A549 (cell line): Measurements from ENCODE around the gene LCOR. TPM values are rescaled to one million over a fixed set of nuclear protein-coding genes. Genes with fewer than 3 reads are reported as not detected.

Experiments used
- ATAC-seq, 2 experiments: fragments of 200-7000 bp in 1 of 2; fragments of >200 bp in 1 of 2; cut with Nextera tagmentation in 1 of 2; cut with Tn5 transposase in 1 of 2; 3 replicates each; pipeline versions ENCODE4 v1.8.0 to v1.9.1; 2018 to 2020; ENCODE audit warnings: mild to moderate bottlenecking in 1 of 2, moderate library complexity in 1 of 2
- CTCF ChIA-PET: fragments of 300-600 bp; sonication (Branson Sonifier 250); formaldehyde crosslinking; extraction: SDS; loops from one replicate; lab custom pipeline; 2021; ENCODE audit warnings: antibody characterized with exemption, inconsistent platforms; lab: Yijun Ruan, JAX
- POLR2A ChIA-PET: fragments of 350-600 bp; formaldehyde crosslinking; extraction: SDS; loops from one replicate; lab custom pipeline; 2021; ENCODE audit warnings: antibody characterized with exemption, inconsistent platforms; lab: Yijun Ruan, JAX
- DNase-seq, 2 experiments: peaks; one replicate each; pipeline versions ENCODE4 v3.0.0 to v3.0.0-alpha.2; 2011 to 2016; ENCODE audit warnings: low read depth in 1 of 2, low spot score in 1 of 2
- FAIRE-seq: peaks from 2 replicates; lab custom pipeline; 2011; peaks lifted over from hg19 to GRCh38; lab: Jason Lieb, UNC
- H3K27ac ChIP-seq, 2 experiments: fragments of >200 bp; sonication (Bioruptor Twin); formaldehyde crosslinking; 3 replicates each; pipeline ENCODE4 v1.5.1; 2016 to 2017
- H3K4me1 ChIP-seq: fragments of >200 bp; sonication (Bioruptor Twin); formaldehyde crosslinking; 3 replicates; pipeline ENCODE4 v1.6.1; 2016
- H3K4me2 ChIP-seq: fragments of >200 bp; sonication (Bioruptor Twin); formaldehyde crosslinking; 3 replicates; pipeline ENCODE4 v1.6.1; 2016
- H3K4me3 ChIP-seq: fragments of >200 bp; sonication (Bioruptor Twin); formaldehyde crosslinking; 3 replicates; pipeline ENCODE4 v1.5.1; 2016
- H3K9me3 ChIP-seq: fragments of >200 bp; sonication (Bioruptor Twin); formaldehyde crosslinking; 3 replicates; pipeline ENCODE4 v1.6.1; 2016
- BCL3 ChIP-seq: fragments of >200 bp; sonication (Bioruptor Twin); formaldehyde crosslinking; IDR thresholded peaks from 3 replicates; pipeline ENCODE4 v1.6.1; 2016
- CTCF ChIP-seq: fragments of >200 bp; sonication (Bioruptor Twin); formaldehyde crosslinking; IDR thresholded peaks from 3 replicates; pipeline ENCODE4 v1.5.1; 2016
- ELK1 ChIP-seq: fragments of 150-350 bp; IDR thresholded peaks from 2 replicates; pipeline ENCODE4 v1.6.1; 2014; ENCODE audit warnings: low read depth, mild to moderate bottlenecking, low read length
- EP300 ChIP-seq, 2 experiments: fragments of >200 bp; sonication (Bioruptor Twin); formaldehyde crosslinking; IDR thresholded peaks; 2 replicates in 1 of 2; 3 replicates in 1 of 2; pipeline ENCODE4 v1.6.1; 2016 to 2017
- ESRRA ChIP-seq: fragments of 150-350 bp; IDR thresholded peaks from 2 replicates; pipeline ENCODE4 v1.6.1; 2014; ENCODE audit warnings: mild to moderate bottlenecking, low read length, borderline replicate concordance
- HDAC2 ChIP-seq: fragments of 200-600 bp; sonication (generic); IDR thresholded peaks from 2 replicates; pipeline ENCODE4 v1.6.1; 2016
- HMGXB4 ChIP-seq: fragments of 250-450 bp; sonication (Bioruptor Pico); IDR thresholded peaks from 2 replicates; pipeline ENCODE4 v1.5.0; 2021; ENCODE audit warnings: mild to moderate bottlenecking, moderate library complexity, borderline replicate concordance
- JUN ChIP-seq, 2 experiments: fragments of >200 bp; sonication (Bioruptor Twin); formaldehyde crosslinking; IDR thresholded peaks; 2 replicates in 1 of 2; 3 replicates in 1 of 2; pipeline ENCODE4 v1.6.1; 2016 to 2017
- JUNB ChIP-seq: fragments of >200 bp; sonication (Bioruptor Twin); formaldehyde crosslinking; IDR thresholded peaks from 2 replicates; pipeline ENCODE4 v1.6.1; 2016
- KDM5A ChIP-seq: fragments of 200-600 bp; sonication (generic); IDR thresholded peaks from 2 replicates; pipeline ENCODE4 v1.6.1; 2016; ENCODE audit warnings: antibody characterized with exemption, mild to moderate bottlenecking
- MAFK ChIP-seq: fragments of 450-650 bp; IDR thresholded peaks from 2 replicates; pipeline ENCODE4 v1.6.1; 2014; ENCODE audit not compliant: partially characterized antibody
- MAX ChIP-seq: IDR thresholded peaks from 2 replicates; pipeline ENCODE4 v1.6.1; 2012
- NFE2L2 ChIP-seq: fragments of 150-350 bp; conservative IDR thresholded peaks from 2 replicates; pipeline ENCODE4 v1.6.1; 2014; ENCODE audit warnings: low read length
- POLR2A ChIP-seq: IDR thresholded peaks from 2 replicates; pipeline ENCODE4 v1.6.1; 2012; ENCODE audit warnings: mild to moderate bottlenecking, low read length
- POLR2AphosphoS2 ChIP-seq: conservative IDR thresholded peaks from 2 replicates; pipeline ENCODE4 v1.6.1; 2012; ENCODE audit warnings: low read length, improper control_type of control experiment, inconsistent platforms
- RAD21 ChIP-seq, 2 experiments: fragments of >200 bp in 1 of 2; sonication (Bioruptor Twin) in 1 of 2; formaldehyde crosslinking in 1 of 2; IDR thresholded peaks in 1 of 2; conservative IDR thresholded peaks in 1 of 2; 2 replicates in 1 of 2; 3 replicates in 1 of 2; pipeline ENCODE4 v1.6.1; 2012 to 2018; ENCODE audit warnings: inconsistent platforms in 1 of 2
- REST ChIP-seq: fragments of 200-600 bp; sonication (generic); IDR thresholded peaks from 2 replicates; pipeline ENCODE4 v1.6.1; 2016; ENCODE audit warnings: antibody characterized with exemption, mild to moderate bottlenecking, moderate library complexity
- SMC3 ChIP-seq: fragments of >200 bp; sonication (Bioruptor Twin); formaldehyde crosslinking; IDR thresholded peaks from 3 replicates; pipeline ENCODE4 v1.6.1; 2018; ENCODE audit warnings: inconsistent platforms
- SREBF2 ChIP-seq: fragments of 450-650 bp; IDR thresholded peaks from 2 replicates; pipeline ENCODE4 v1.6.1; 2014; ENCODE audit warnings: mild to moderate bottlenecking, moderate library complexity
- WGBS: methylation state at CpG from one replicate; pipeline ENCODE4 v1.1.6; 2017; ENCODE audit errors: missing lambda C conversion rate; 5-methylcytosine and 5-hydroxymethylcytosine counted together
- polyA plus RNA-seq, 4 experiments: library from polyadenylated mRNA; depleted of rRNA in 3 of 4; stranded (reverse); fragments of >200 nt; fragmentation: RNase III in 1 of 4; extraction: RNeasy Plus Mini Kit Qiagen cat#74134 plus additional on column Dnase treatment in 1 of 4; gene quantifications; 2 replicates in 3 of 4; 3 replicates in 1 of 4; pipeline ENCODE4 v1.2.3, GENCODE V29; 2011 to 2017

LCOR gene
- polyA plus RNA-seq, 2 of the 4 experiments (the other 2 are of a cell fraction): 4.8 to 17.6 TPM

GRCh38 chr10:96830511-96831199 is 1.4 kb upstream of the LCOR start:
- TF ChIP-seq MAFK (no peak), RAD21 (conservative IDR thresholded peaks at IDR 0.05 in 1 of 2, IDR thresholded peaks at IDR 0.05 in 1 of 2) (peak; percentile 78 to 79), HDAC2 (no peak), CTCF (peak; percentile 89), SREBF2 (no peak), SMC3 (peak; percentile 91), HMGXB4 (CRISPR knock-in tag) (no peak), POLR2AphosphoS2 (no peak), NFE2L2 (no peak), EP300 (IDR thresholded peaks at IDR 0.05) (no peak)
- TF ChIP-seq, all 56 proteins: peak for 3
- DNase-seq (peak; percentile 56 to 83), ATAC-seq (peak in 1 of 2 experiments; percentile 25; a peak in 1 of 6 replicates), FAIRE-seq (no peak)
- H3K4me1 ChIP-seq: peaks cover 26% of the 10 kb centered on the region
- WGBS: 30% methylated on average over 17 of the region's 17 CpGs
- CTCF ChIA-PET: interaction anchor here (0.6 to 1.7 kb wide), 13 partner anchors 10 to 519 kb away, joined by 3 to 9 read pairs (median 3); no protein-coding TSS in a partner anchor
- H3K4me3 ChIP-seq: no peak overlapping the region
- H3K27ac ChIP-seq: peak overlapping the region in 1 of 2 experiments; percentile 99; a peak in 3 of 6 replicates
- peak overlapping the region; percentile 77 for H3K4me2 ChIP-seq
- H3K9me3 ChIP-seq: no peaks in the 10 kb centered on the region
- POLR2A ChIA-PET: no interaction called here

GRCh38 chr10:96831200-96831866 is 765 bp upstream of the LCOR start:
- DNase-seq: no peak
- peak overlapping the region; percentile 93 for H3K4me3 ChIP-seq
- peak overlapping the region; percentile 77 for H3K4me2 ChIP-seq
- 31% methylated on average over 14 of the region's 14 CpGs for whole genome bisulfite sequencing
- H3K9me3 ChIP-seq: no peaks in the 10 kb centered on the region
- no peak for ATAC-seq
- ChIA-PET POLR2A (no interaction called here), CTCF (no interaction called here)
- FAIRE-seq: no peak
- TF ChIP-seq JUNB (no peak), JUN (IDR thresholded peaks at IDR 0.05) (0 out of 5 replicates have a peak, but pooled peaks of 1 of the 2 experiments have one; percentile 1), ESRRA (peak; percentile 41; the same call in 1 of the 2 replicates)
- peak overlapping the region; percentile 99 to 100 for H3K27ac ChIP-seq
- peaks cover 33% of the 10 kb centered on the region for H3K4me1 ChIP-seq

- WGBS: 0% methylated on average over 9 of the region's 72 CpGs
- peak overlapping the region; percentile 93 for H3K4me3 ChIP-seq
- POLR2A ChIA-PET: interaction anchor here (0.5 to 2.0 kb wide), 4 partner anchors 14 to 192 kb away, joined by 3 to 6 read pairs (median 5); no protein-coding TSS in a partner anchor
- DNase-seq (peak; percentile 78 to 87), ATAC-seq (peak; percentile 80), FAIRE-seq (no peak)
- CTCF ChIA-PET: interaction anchor here (1.2 kb wide), 1 partner anchor 77 kb away, joined by 3 read pairs; no protein-coding TSS in a partner anchor
- peak overlapping the region; percentile 99 to 100 for H3K27ac ChIP-seq
- peak overlapping the region; percentile 79 for H3K4me2 ChIP-seq
- no peaks in the 10 kb centered on the region for H3K9me3 ChIP-seq
- H3K4me1 ChIP-seq: peaks cover 37% of the 10 kb centered on the region
- TF ChIP-seq BCL3 (no peak), ELK1 (no peak), REST (no peak), RAD21 (conservative IDR thresholded peaks at IDR 0.05 in 1 of 2, IDR thresholded peaks at IDR 0.05 in 1 of 2) (no peak), MAX (0 out of 2 replicates have a peak, but pooled peaks have one; percentile 57), JUN (IDR thresholded peaks at IDR 0.05) (peak; percentile 51 to 65; a peak in 2 of 5 replicates), KDM5A (no peak), POLR2A (peak; percentile 33; the same call in 1 of the 2 replicates), ESRRA (no peak)
Observed at GRCh38 chr10:96832721-96833219, 672 bp downstream of the LCOR start.
